ENCODE measurements around the gene KCNK4.
A peak's percentile ranks its signal among the peaks of the same experiment; 100 is the strongest.

Gene KCNK4

GRCh38 chr11:64331569-64332371 is 40.7 kb downstream of the KCNK4 start:
- peak; percentile 76 for DNase-seq

GRCh38 chr11:64333556-64333955 is 42.5 kb downstream of the KCNK4 start:
- no peak for DNase-seq

- DNase-seq: no peak
Measured at GRCh38 chr11:64334764-64335735, 43.9 kb downstream of the KCNK4 start.

- no peak for DNase-seq
Measured at GRCh38 chr11:64337538-64338249, 46.6 kb downstream of the KCNK4 start.

- DNase-seq: no peak
Measured at GRCh38 chr11:64338716-64339115, 47.6 kb downstream of the KCNK4 start.

GRCh38 chr11:64339286-64339685 is 48.2 kb downstream of the KCNK4 start:
- DNase-seq: no peak

- DNase-seq: peak; percentile 93
Measured at GRCh38 chr11:64339754-64340408, 48.8 kb downstream of the KCNK4 start, which contains the start of gene CCDC88B. Gene CCDC88B (plus strand): TSS chr11:64340204. CDS start chr11:64340267, 63 bp downstream.

- peak; percentile 79 for DNase-seq
Measured at GRCh38 chr11:64340671-64341335, 49.7 kb downstream of the KCNK4 start.

GRCh38 chr11:64341429-64341828 is 50.3 kb downstream of the KCNK4 start:
- DNase-seq: no peak

- DNase-seq: peak; percentile 93
Measured at GRCh38 chr11:64341851-64342791, 51.0 kb downstream of the KCNK4 start.

- no peak for DNase-seq
Measured at GRCh38 chr11:64342869-64343745, 52.0 kb downstream of the KCNK4 start.

- DNase-seq: no peak
Measured at GRCh38 chr11:64343767-64344559, 52.9 kb downstream of the KCNK4 start.

GRCh38 chr11:64344787-64345186 is 53.7 kb downstream of the KCNK4 start:
- no peak for DNase-seq

GRCh38 chr11:64347193-64347867 is 56.2 kb downstream of the KCNK4 start:
- DNase-seq: no peak

- no peak for DNase-seq
Measured at GRCh38 chr11:64348383-64349024, 57.4 kb downstream of the KCNK4 start.

GRCh38 chr11:64349025-64349387 is 57.9 kb downstream of the KCNK4 start:
- no peak for DNase-seq

- no peak for DNase-seq
Measured at GRCh38 chr11:64349404-64349803, 58.3 kb downstream of the KCNK4 start.
